NCI-H1048 (cell line): ENCODE measurements around the gene RB1.
"Not testable (repeated sequence)": the region's sequence is repeated elsewhere in the genome, so short reads cannot be mapped to it uniquely, and the experiment has no call there.

ENCODE experiments used
- DNase-seq: peaks from one replicate; lab custom pipeline; 2025; lab: John Stamatoyannopoulos, UW

RB1 gene

GRCh38 chr13:48410199-48410598 is 106.6 kb downstream of the RB1 start:
- no peak for DNase-seq

- DNase-seq: no peak
These were observed 107.7 kb downstream of the RB1 start for GRCh38 chr13:48411147-48411794.

- no peak for DNase-seq
These were observed 108.4 kb downstream of the RB1 start for GRCh38 chr13:48411841-48412531.

DNA sequence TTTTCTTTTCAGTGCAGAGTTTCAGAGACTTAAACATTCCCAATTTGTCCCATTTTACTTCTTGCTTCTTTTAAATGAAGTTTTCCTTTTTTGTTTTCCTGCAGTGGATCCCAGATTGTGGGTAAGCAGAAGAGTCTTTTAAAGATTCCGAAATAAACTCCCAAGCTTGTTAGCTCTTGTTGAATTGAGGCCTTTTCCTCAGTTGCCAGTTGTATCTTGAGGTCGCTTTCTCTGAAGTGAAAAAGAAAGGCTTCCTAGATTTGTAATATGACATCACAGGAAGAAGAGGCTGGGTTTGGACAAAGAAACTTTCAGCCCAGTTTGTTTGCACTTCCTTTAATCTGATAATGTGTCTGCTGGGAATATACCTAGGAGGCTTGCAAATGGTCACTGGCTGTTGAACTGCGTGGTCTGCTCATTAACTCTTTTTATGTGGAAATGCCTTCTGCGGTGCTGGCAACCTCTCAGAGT is 109.4 kb downstream of the RB1 start, which contains the start of gene LPAR6:
LPAR6 (minus strand) TSS at position 233 of the 471 bp plus-strand sequence. CDS start 690 bp downstream, outside the sequence.
- no peak for DNase-seq

DNA sequence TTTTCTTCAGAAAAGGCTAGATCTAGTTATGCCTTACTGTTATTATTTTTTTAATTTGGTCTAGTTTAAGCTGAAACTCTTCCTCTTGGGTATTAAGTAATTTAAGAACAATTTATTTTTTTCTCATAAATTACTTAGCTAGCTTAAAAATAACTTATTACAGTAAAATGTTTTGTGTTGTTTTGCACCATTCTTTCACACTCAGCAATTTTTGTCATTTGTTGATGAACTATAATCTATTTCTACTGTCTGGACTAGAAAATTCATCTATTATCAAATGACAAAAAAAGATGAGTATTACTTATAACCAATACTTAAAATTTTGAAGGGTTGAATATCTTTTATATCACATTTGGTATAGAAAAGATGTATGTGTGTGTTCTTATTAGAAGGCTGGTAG is 111.0 kb downstream of the RB1 start:
- no peak for DNase-seq

DNA sequence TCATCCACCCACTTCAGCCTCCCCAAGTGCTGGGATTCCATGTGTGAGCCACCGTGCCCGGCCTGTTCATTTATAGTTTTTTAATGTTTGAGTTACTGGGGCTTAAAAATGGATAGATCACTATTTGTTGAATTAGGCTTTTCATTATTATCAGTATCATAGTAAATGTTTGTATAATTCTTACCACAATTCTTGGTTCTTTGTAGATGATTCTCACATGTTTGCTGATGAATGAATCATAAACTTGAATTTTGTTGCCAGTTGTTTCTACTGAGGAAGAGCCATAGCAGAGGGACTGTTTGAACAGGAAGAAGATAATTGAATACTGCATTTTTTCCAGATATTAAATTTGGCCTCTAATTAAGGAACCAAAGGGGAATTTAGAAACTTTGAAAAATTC is 112.0 kb downstream of the RB1 start:
- no peak for DNase-seq

- not testable (repeated sequence) for DNase-seq
These were observed 118.5 kb downstream of the RB1 start for GRCh38 chr13:48422003-48422402.

- no peak for DNase-seq
These were observed 120.7 kb downstream of the RB1 start for GRCh38 chr13:48424212-48424611.

- DNase-seq: no peak
These were observed 122.5 kb downstream of the RB1 start for GRCh38 chr13:48426052-48426451.

DNA sequence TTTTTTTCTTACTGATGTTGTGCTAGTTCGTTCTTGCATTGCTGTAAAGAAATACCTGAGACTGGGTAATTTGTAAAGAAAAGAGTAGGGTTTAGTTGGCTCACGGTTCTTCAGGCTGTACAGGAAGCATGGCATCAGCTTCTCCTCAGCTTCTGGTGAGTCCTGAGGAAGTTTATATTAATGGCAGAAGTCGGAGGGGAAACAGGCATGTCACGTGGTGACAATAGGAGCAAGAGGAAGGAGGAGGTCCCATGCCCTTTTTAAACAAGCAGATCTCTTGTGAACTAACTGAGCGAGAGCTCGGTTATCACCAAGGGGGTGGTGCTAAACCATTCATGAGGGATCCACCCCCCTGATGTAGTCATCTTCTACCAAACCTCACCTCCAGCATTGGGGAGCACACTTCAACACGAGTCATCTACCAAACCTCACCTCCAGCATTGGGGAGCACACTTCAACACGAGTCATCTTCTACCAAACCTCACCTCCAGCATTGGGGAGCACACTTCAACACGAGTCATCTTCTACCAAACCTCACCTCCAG is 123.3 kb downstream of the RB1 start:
- DNase-seq: not testable (repeated sequence)

DNA sequence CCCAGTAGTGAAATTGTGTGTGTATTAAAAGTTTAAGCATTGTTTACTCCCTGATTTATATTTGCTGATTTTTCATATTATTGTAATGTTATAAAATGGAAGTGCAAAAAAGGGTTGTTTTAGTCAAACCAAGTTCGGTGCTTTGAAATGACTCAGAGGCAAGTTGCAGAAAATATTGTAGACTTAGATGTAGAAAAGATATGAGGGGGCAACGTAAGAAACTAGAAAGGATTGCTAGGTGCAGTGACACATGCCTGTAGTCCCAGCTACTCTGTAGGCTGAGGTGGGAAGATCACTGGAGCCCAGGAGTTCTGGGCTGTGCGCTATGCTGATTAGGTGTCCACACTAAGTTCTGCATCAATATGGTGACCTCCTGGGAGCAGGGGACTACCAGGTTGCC is 125.5 kb downstream of the RB1 start:
- DNase-seq: no peak

- DNase-seq: no peak
These were observed 126.3 kb downstream of the RB1 start for GRCh38 chr13:48429886-48430285.

GRCh38 chr13:48431431-48431830 is 127.9 kb downstream of the RB1 start:
- no peak for DNase-seq

- no peak for DNase-seq
These were observed 128.6 kb downstream of the RB1 start for GRCh38 chr13:48431987-48432615.

GRCh38 chr13:48434200-48434599 is 130.6 kb downstream of the RB1 start:
- no peak for DNase-seq

DNA sequence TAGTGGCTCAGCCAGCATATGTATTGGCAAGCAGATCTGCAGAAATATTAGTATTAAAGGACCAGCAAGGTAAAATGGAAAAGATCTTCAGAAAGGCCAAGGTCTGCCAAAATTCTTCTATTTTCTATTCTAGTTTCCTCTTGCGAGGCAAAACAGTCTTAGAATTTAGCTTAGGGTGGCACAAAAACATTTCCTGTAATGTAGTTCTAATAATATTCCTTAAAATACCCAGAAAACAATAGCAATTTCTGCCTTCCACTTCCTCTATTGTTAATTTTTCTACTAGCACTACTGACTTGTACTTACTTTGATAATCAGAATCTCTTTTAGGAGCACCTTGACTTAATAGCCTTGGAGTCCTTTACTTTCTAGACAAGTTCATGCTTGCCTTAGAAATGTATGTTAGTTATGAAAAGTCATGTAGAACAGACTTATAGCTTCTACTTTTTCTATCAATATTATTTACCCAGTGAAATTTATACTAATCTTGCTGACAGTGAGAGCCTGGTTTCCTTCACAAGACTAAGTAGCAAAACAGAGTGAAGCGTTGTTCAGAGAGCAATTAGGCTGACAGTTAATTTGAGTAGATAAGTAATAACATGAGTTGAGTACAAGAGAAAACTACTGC is 133.2 kb downstream of the RB1 start:
- DNase-seq: no peak

DNA sequence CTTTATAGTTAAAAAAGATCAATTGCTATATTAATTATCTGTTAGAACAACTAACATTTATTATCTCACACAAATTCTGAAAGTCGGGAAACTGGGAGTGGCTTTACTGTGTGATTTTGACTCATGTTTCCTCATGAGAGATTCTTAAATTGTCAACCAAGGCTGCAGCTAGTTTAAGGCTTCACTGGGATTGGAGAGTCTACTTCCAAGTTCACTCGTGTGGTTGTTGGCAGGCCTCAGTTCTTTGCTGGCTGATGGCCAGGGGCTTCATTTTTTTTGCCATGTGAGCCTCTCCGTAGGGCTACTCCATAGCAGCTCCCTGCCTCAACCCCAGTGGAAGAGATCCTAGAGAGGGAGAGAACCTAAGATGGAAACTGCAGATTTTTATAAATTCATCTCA is 133.8 kb downstream of the RB1 start:
- no peak for DNase-seq

DNA sequence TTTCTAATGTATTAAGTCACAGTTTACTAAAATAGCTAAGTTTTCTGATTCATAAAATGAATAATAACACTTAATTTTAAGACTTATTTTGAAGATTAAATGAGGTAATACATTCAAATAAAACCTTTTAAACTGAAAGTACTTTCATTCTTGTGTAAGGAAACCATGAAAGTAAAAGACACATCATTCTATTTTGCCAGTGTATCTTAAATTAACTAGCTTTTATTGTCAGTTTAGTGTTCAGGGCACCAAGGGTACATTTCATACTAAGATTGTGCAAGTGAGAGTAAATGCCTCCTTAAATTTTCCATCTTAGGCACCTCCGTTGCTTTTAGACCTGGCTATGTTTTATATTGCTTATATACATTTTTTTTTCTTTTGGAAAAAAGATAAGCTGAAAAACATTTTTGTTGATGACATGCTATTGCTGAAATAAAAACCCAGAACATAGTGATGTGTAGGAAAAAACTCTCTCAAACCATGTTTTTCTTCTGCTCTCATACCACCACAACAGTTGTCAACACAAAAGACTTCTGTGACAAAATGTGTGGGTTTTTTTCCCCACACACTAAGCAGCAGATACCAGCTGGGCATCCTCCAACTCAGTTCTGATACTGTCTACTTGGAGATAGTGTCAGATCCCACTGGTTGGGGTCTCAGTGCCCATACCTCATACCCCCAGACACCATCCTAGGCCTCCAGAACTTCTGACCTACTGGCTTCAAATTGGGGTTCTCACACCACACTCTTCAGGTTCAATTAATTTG is 140.1 kb downstream of the RB1 start:
- no peak for DNase-seq

DNA sequence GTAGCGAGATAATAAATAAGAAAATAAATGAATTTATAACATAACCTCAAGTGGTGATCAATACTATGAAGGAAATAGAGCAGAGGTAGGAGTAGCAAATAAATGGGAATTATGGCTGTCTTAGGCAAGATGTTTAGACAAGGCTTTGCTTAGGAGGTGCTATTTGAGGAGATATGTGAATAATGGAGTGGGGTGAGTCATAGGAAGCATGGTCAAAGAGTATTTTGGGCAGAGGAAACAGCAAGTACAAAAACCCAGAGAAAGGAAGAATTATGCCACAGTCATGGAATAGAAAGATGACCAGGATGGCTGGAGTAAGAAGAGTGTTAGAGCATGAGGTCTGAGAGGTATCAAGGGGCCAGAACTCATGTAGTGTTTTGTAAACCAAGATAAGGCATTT is 142.9 kb downstream of the RB1 start:
- no peak for DNase-seq

- DNase-seq: no peak
These were observed 144.9 kb downstream of the RB1 start for GRCh38 chr13:48448285-48448958.
